ENCODE data around the gene OR9A4. TPM values are rescaled to one million over a fixed set of nuclear protein-coding genes. Genes with fewer than 3 reads are reported as not detected.

The OR9A4 gene
- total and polyA plus RNA-seq, 10 of the 15 experiments (the other 5 are each of a cell fraction or from before 2014, with no cell fraction given) = not detected

DNA sequence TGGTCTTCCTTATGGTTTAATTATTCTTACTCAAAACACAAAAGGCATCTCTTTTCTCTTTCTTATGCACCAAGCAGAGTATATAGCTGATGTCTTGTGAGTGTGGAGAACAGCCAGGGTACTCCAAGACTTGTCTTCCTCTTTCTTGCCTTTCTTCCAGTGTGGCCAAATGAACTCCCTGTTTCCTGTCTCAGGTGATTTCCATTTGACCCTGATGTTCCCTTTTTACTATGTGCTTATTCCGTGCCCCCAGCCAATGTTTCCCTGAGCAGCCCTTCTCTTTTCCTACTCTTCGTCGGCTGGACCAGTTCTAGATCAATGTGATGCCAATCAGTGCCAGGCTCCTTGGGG, 12.6 kb downstream of the OR9A4 start:
- H3K4me2 ChIP-seq (ENCODE audit: control insufficient read depth, insufficient read depth) = no peak overlapping the region
- RAD21 ChIA-PET (ENCODE audit: unreplicated experiment) = no interaction called here
- H3K4me1 ChIP-seq (ENCODE audit: control insufficient read depth, insufficient read depth, low read length) = no peaks in the 10 kb centered on the region
- no peak overlapping the region for H3K9ac ChIP-seq (ENCODE audit: control insufficient read depth, insufficient read depth, low read length)
- no peaks in the 10 kb centered on the region for H3K36me3 ChIP-seq (ENCODE audit: control insufficient read depth in 2 of 2, insufficient read depth in 2 of 2, low read length in 1 of 2)
- DNase-seq (ENCODE audit: low read depth, low spot score) (no peak), ATAC-seq (no peak), FAIRE-seq (no peak)
- CTCF ChIA-PET = no interaction called here
- no peaks in the 10 kb centered on the region for H3K79me2 ChIP-seq (ENCODE audit: control insufficient read depth, insufficient read depth, low read length)
- in situ Hi-C loops (cut with MboI) (no loop called here), intact Hi-C loops (cut with micrococcal nuclease; ENCODE audit: unreplicated experiment) (no loop called here)
- SMC1A ChIA-PET (ENCODE audit: uncharacterized antibody, unreplicated experiment) = no interaction called here
- no TSS peak for BruUV-seq (replicated peaks)
- H3K27ac ChIP-seq (ENCODE audit: control insufficient read depth, insufficient read depth) = no peak overlapping the region
- WGBS (ENCODE audit: insufficient coverage, insufficient replicate concordance, low lambda C conversion rate, missing lambda C conversion rate) = 11% methylated on average over 3 of the region's 3 CpGs
- POLR2A ChIA-PET = no interaction called here
- TF ChIP-seq MYB (IDR thresholded peaks at IDR 0.05; ENCODE audit: borderline replicate concordance, low read depth, low read length) = no peak
- no peak for TF ChIP-seq YY1 (IDR thresholded peaks at IDR 0.05; ENCODE audit: low read depth, low read length)
- no peak for TF ChIP-seq NFYB (IDR thresholded peaks at IDR 0.05; ENCODE audit: insufficient read depth, low read depth, low read length)
- TF ChIP-seq, protein P1, sequence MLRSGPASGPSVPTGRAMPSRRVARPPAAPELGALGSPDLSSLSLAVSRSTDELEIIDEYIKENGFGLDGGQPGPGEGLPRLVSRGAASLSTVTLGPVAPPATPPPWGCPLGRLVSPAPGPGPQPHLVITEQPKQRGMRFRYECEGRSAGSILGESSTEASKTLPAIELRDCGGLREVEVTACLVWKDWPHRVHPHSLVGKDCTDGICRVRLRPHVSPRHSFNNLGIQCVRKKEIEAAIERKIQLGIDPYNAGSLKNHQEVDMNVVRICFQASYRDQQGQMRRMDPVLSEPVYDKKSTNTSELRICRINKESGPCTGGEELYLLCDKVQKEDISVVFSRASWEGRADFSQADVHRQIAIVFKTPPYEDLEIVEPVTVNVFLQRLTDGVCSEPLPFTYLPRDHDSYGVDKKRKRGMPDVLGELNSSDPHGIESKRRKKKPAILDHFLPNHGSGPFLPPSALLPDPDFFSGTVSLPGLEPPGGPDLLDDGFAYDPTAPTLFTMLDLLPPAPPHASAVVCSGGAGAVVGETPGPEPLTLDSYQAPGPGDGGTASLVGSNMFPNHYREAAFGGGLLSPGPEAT (IDR thresholded peaks at IDR 0.05; ENCODE audit: low read depth) = no peak
- no peak for TF ChIP-seq TBL1XR1 (IDR thresholded peaks at IDR 0.05; ENCODE audit: low read depth, low read length)
- no peak for TF ChIP-seq TCF12 (IDR thresholded peaks at IDR 0.05; ENCODE audit: low read depth, low read length)
- TF ChIP-seq FOXK2 (IDR thresholded peaks at IDR 0.05) = no peak
- TF ChIP-seq ESRRA (IDR thresholded peaks at IDR 0.05; ENCODE audit: low read length) = no peak
- no peak for TF ChIP-seq GATAD2B (conservative IDR thresholded peaks at IDR 0.05; ENCODE audit: low read depth)
- TF ChIP-seq, protein P2, sequence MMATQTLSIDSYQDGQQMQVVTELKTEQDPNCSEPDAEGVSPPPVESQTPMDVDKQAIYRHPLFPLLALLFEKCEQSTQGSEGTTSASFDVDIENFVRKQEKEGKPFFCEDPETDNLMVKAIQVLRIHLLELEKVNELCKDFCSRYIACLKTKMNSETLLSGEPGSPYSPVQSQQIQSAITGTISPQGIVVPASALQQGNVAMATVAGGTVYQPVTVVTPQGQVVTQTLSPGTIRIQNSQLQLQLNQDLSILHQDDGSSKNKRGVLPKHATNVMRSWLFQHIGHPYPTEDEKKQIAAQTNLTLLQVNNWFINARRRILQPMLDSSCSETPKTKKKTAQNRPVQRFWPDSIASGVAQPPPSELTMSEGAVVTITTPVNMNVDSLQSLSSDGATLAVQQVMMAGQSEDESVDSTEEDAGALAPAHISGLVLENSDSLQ (IDR thresholded peaks at IDR 0.05) = no peak
- no peak for TF ChIP-seq DPF2 (IDR thresholded peaks at IDR 0.05)
- TF ChIP-seq, protein P3, sequence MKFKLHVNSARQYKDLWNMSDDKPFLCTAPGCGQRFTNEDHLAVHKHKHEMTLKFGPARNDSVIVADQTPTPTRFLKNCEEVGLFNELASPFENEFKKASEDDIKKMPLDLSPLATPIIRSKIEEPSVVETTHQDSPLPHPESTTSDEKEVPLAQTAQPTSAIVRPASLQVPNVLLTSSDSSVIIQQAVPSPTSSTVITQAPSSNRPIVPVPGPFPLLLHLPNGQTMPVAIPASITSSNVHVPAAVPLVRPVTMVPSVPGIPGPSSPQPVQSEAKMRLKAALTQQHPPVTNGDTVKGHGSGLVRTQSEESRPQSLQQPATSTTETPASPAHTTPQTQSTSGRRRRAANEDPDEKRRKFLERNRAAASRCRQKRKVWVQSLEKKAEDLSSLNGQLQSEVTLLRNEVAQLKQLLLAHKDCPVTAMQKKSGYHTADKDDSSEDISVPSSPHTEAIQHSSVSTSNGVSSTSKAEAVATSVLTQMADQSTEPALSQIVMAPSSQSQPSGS (IDR thresholded peaks at IDR 0.05; ENCODE audit: low read length) = no peak
- TF ChIP-seq CBX5 (IDR thresholded peaks at IDR 0.05; ENCODE audit: low read depth) = no peak
- no peak for TF ChIP-seq TCF7 (IDR thresholded peaks at IDR 0.05; ENCODE audit: borderline replicate concordance)
- no peaks in the 10 kb centered on the region for H3K27me3 ChIP-seq (replicated peaks in 1 of 2; ENCODE audit: control insufficient read depth in 2 of 2, insufficient read depth in 2 of 2, low read length in 1 of 2)
- no peak overlapping the region for H2AFZ ChIP-seq (ENCODE audit: control insufficient read depth, low read depth, low read length)
- no peak overlapping the region for H3K4me3 ChIP-seq
- H3K9me3 ChIP-seq (replicated peaks; ENCODE audit: control insufficient read depth, insufficient read depth, low read length) = no peaks in the 10 kb centered on the region
- H4K20me1 ChIP-seq (ENCODE audit: control insufficient read depth, insufficient read depth) = no peaks in the 10 kb centered on the region

All from GM12878 (cell line).